ENCODE data around the gene NOX3.
A peak's percentile ranks its signal among the peaks of the same experiment; 100 is the strongest.

Gene NOX3

DNA sequence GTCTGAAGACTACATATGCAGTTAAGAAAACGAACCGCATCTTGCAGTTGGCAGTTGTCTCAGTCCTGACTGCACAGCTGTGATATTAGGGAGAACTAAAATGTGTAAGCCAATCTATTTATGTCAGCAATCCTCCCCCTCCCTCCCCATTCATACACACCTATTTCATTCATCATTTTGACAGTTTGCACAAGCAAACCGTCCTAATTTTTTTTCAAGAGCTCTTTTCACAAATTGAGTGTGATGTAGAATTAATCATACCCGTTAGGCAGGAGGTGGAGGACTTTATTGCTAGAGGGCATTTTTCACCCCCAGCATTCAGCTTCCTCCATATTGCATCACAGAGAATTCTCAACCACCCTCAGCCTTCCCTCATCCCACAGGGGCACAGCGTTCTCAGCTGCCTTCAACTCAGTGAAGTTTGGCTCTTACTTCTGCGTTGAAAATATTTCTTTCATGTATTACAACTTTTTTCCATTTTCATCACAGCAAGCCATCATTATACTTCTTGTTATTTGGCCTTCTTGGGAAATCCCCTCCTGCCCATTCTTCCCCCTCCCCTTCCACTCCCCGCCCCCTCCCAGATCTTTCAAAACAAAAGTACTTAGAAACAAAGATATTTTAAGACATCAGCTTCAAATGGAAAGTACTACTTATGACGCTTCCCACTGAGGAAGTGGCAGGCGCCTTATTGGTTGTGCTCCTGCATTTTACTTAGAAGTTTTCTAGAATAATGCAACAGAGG, 37.5 kb downstream of the NOX3 start (continued):
- TF ChIP-seq, protein P1, sequence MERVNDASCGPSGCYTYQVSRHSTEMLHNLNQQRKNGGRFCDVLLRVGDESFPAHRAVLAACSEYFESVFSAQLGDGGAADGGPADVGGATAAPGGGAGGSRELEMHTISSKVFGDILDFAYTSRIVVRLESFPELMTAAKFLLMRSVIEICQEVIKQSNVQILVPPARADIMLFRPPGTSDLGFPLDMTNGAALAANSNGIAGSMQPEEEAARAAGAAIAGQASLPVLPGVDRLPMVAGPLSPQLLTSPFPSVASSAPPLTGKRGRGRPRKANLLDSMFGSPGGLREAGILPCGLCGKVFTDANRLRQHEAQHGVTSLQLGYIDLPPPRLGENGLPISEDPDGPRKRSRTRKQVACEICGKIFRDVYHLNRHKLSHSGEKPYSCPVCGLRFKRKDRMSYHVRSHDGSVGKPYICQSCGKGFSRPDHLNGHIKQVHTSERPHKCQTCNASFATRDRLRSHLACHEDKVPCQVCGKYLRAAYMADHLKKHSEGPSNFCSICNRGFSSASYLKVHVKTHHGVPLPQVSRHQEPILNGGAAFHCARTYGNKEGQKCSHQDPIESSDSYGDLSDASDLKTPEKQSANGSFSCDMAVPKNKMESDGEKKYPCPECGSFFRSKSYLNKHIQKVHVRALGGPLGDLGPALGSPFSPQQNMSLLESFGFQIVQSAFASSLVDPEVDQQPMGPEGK (CRISPR knock-in tag; IDR thresholded peaks at IDR 0.05; ENCODE audit: borderline replicate concordance), result no peak
- TF ChIP-seq ZC3H10 (CRISPR knock-in tag; IDR thresholded peaks at IDR 0.05), result no peak

DNA sequence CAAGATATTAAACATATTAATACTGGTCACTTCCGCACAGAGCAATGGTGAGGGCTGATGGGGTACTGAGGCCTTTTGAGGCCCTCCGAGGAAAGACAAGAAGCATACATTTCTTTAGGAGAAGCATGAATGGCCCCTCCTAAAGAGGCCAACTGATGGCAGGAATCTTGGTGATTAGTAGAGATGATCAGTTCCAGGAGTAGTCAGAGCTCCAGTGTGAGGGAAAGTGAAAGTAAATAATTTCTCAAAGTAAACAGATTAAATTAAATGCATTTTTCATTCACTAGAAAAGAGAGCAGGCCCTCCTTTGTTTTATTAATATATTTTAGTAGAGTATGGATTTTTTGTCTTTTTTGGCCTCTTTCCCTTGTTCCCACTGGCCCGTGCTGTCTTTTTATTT, 38.2 kb downstream of the NOX3 start:
- peak; percentile 59 for ATAC-seq
- TF ChIP-seq, protein P2, sequence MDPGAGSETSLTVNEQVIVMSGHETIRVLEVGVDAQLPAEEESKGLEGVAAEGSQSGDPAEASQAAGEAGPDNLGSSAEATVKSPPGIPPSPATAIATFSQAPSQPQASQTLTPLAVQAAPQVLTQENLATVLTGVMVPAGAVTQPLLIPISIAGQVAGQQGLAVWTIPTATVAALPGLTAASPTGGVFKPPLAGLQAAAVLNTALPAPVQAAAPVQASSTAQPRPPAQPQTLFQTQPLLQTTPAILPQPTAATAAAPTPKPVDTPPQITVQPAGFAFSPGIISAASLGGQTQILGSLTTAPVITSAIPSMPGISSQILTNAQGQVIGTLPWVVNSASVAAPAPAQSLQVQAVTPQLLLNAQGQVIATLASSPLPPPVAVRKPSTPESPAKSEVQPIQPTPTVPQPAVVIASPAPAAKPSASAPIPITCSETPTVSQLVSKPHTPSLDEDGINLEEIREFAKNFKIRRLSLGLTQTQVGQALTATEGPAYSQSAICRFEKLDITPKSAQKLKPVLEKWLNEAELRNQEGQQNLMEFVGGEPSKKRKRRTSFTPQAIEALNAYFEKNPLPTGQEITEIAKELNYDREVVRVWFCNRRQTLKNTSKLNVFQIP (CRISPR knock-in tag; IDR thresholded peaks at IDR 0.05; ENCODE audit: borderline replicate concordance, low read depth), result no peak
- no peak for TF ChIP-seq ZNF8 (CRISPR knock-in tag; IDR thresholded peaks at IDR 0.05)
- no peak for TF ChIP-seq ZFP30 (CRISPR knock-in tag; IDR thresholded peaks at IDR 0.05)
- TF ChIP-seq, protein P1 (CRISPR knock-in tag; IDR thresholded peaks at IDR 0.05; ENCODE audit: borderline replicate concordance), result no peak
- no peak for TF ChIP-seq OSR1 (CRISPR knock-in tag; IDR thresholded peaks at IDR 0.05)
- TF ChIP-seq ZC3H10 (CRISPR knock-in tag; IDR thresholded peaks at IDR 0.05), result no peak
- no peak for TF ChIP-seq SNAI2 (CRISPR knock-in tag; IDR thresholded peaks at IDR 0.05)
- no peak for TF ChIP-seq TCF4 (CRISPR knock-in tag; IDR thresholded peaks at IDR 0.05; ENCODE audit: borderline replicate concordance)
- no peak for TF ChIP-seq GLIS3 (CRISPR knock-in tag; IDR thresholded peaks at IDR 0.05)
- no peak for TF ChIP-seq BACH2 (CRISPR knock-in tag; IDR thresholded peaks at IDR 0.05; ENCODE audit: borderline replicate concordance)

DNA sequence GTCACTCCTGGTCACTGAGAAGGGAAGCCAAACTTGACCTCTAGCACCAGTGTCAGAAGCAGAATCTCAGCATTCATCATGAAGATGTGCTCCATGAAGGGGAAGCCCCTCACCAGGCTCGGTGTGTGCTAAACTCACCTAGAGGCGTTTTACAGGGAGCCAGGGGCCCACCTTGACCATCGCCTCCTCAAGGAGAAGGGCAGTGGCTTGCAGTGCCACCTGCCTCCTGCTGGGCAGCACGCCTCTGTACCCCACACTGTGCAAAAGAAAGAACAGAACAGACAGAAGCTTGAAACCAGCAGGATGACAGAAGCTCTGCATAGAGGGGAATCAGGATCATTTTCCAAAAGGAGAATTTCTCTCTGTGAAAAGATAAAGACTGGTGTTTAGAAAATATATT, 39.7 kb downstream of the NOX3 start:
- TF ChIP-seq TCF4 (CRISPR knock-in tag; IDR thresholded peaks at IDR 0.05; ENCODE audit: borderline replicate concordance) (no peak), OSR1 (CRISPR knock-in tag; IDR thresholded peaks at IDR 0.05) (no peak), PPARA (CRISPR knock-in tag; IDR thresholded peaks at IDR 0.05; ENCODE audit: borderline replicate concordance) (no peak), ZFP30 (CRISPR knock-in tag; IDR thresholded peaks at IDR 0.05) (no peak), TOX (CRISPR knock-in tag; IDR thresholded peaks at IDR 0.05; ENCODE audit: borderline replicate concordance) (no peak), RARB (CRISPR knock-in tag; IDR thresholded peaks at IDR 0.05) (no peak)
- TF ChIP-seq, protein P2 (CRISPR knock-in tag; IDR thresholded peaks at IDR 0.05; ENCODE audit: borderline replicate concordance, low read depth), result no peak
- ATAC-seq, result no peak

DNA sequence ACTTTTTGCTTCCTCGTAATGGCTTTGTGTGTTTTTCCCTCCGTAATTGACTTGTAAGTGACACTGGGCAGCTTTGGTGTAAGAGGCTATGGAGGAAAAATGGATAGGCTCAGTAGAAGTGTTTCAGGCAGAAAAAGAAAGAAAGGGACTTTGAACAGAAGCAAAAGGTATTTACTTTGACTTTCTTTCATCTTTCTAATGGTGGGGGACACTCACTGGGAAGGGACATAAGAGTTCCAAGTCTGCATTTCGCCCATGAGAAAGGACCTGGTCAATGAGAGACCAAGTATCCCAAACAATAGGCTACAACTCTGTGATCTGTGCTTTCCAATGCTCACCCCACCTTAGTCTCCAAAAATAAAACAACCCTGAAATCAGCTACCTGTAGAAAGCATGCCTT, 41.6 kb downstream of the NOX3 start:
- no peak for ATAC-seq
- TF ChIP-seq, protein P1 (CRISPR knock-in tag; IDR thresholded peaks at IDR 0.05; ENCODE audit: borderline replicate concordance), result no peak
- TF ChIP-seq, protein P3, sequence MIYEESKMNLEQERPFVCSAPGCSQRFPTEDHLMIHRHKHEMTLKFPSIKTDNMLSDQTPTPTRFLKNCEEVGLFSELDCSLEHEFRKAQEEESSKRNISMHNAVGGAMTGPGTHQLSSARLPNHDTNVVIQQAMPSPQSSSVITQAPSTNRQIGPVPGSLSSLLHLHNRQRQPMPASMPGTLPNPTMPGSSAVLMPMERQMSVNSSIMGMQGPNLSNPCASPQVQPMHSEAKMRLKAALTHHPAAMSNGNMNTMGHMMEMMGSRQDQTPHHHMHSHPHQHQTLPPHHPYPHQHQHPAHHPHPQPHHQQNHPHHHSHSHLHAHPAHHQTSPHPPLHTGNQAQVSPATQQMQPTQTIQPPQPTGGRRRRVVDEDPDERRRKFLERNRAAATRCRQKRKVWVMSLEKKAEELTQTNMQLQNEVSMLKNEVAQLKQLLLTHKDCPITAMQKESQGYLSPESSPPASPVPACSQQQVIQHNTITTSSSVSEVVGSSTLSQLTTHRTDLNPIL (CRISPR knock-in tag; IDR thresholded peaks at IDR 0.05; ENCODE audit: low read depth), result no peak
- no peak for TF ChIP-seq ZFP3 (CRISPR knock-in tag; IDR thresholded peaks at IDR 0.05)
- no peak for TF ChIP-seq ZFP30 (CRISPR knock-in tag; IDR thresholded peaks at IDR 0.05)
- no peak for TF ChIP-seq ESRRG (CRISPR knock-in tag; IDR thresholded peaks at IDR 0.05)
- TF ChIP-seq TOX (CRISPR knock-in tag; IDR thresholded peaks at IDR 0.05; ENCODE audit: borderline replicate concordance), result no peak
- no peak for TF ChIP-seq PPARA (CRISPR knock-in tag; IDR thresholded peaks at IDR 0.05; ENCODE audit: borderline replicate concordance)
- no peak for TF ChIP-seq SNAI2 (CRISPR knock-in tag; IDR thresholded peaks at IDR 0.05)
- no peak for TF ChIP-seq TCF4 (CRISPR knock-in tag; IDR thresholded peaks at IDR 0.05; ENCODE audit: borderline replicate concordance)
- no peak for TF ChIP-seq ISL1 (CRISPR knock-in tag; IDR thresholded peaks at IDR 0.05)
- TF ChIP-seq, protein P2 (CRISPR knock-in tag; IDR thresholded peaks at IDR 0.05; ENCODE audit: borderline replicate concordance, low read depth), result no peak

Data from SK-N-SH treated with all-trans-retinoic acid at 6 μM for 48 hours (cell line).